GM19395 (cell line): Measurements from ENCODE around the gene VWC2L.

ENCODE experiments used
- ATAC-seq: cut with Tn5 transposase; IDR thresholded peaks from one replicate; pipeline ENCODE4 v1.9.1; 2021; ENCODE audit warnings: mild to moderate bottlenecking, moderate library complexity; ENCODE audit not compliant: unreplicated experiment

Gene VWC2L

DNA sequence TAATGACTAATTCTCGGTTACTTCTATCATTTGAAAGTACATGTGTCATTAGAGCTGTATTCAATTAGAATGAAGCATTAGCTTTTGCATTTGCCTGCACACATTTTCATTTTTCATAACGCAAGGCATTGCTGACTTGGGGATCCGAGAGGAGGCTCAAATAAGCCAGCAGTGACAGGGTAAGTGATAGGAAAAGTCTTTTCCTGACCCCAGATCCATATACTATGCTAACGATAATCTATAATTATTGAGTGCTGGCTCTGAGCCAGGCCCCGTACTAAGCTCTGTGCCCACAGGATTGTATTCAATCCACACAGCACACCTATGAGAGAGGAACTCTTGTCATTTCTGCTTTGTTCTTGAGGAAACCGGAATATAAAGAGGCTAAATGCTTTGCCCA, 168.2 kb downstream of the VWC2L start:
- ATAC-seq: no peak

DNA sequence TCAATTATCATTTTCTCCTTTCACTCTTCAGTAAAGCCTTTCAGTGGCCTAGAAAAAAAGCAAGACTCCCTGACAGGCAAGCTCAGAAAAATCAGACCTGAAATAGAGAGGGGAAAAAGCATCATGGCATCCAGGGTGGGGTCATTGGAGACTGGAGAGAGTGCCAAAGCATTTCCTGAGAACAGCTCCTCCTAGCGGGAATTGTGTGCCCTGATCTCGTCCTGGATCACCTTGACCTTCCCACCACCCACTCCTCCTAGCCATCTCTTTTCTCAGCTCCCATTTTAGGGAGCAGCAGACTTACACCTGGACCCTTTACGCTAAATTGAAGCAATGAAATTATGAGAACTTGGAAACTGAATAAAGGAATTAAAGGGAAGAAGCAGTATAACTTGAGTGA, 176.6 kb downstream of the VWC2L start:
- ATAC-seq: no peak

DNA sequence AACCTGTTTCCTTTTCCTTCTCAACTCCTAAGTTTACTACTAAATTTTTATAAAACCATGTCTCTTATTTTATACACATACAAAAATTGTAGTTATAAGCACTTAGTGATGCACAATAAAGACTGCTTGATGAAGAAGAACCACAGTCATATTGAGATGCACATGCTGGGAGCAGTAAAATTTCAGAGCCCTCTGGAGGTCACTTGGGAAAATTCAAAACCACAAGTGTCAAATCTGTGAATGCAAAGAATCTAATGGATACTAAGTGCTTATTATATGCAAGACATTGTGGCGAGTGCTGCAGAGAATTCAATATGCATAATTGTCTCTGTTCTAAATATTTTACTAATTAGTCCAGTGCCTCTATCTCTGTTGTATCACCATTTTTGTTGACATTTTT, 180.5 kb downstream of the VWC2L start:
- ATAC-seq: no peak

DNA sequence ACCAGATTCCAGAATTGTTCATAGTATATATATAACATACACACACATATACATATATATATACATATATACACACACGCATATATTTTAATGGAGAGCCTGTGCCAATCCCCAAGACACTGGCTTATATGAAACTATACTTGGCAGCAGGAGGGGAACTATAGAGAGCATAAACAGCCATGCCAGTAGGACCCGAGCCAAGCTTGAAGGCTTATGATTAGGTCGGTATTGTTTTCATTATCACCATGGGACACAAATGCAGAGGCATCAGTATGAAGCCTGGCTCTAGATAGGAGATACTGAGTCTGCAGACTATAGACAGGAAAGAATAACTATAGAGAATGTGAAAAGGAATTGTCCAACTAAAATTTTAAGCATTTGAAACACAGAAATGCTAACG, 181.2 kb downstream of the VWC2L start:
- no peak for ATAC-seq

DNA sequence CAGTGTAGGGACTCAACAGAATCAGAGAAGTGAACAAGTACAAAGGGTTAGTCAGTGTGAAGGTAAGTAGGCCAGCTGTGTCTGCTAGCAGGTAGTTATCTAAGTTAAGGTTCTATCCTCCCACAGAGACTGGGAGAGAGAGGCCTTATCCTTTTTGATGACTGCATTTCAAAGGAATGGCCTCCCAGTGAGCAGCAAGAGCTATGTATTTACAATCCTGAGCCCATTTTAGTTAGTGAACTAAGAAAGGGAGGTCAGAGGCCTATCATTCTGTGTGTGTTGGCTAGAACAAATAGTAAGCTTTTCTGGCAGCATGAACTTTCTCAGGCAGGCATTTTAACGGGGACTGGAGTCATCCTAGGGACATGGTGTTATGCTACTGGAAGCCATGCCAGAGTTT, 182.9 kb downstream of the VWC2L start:
- ATAC-seq: no peak

DNA sequence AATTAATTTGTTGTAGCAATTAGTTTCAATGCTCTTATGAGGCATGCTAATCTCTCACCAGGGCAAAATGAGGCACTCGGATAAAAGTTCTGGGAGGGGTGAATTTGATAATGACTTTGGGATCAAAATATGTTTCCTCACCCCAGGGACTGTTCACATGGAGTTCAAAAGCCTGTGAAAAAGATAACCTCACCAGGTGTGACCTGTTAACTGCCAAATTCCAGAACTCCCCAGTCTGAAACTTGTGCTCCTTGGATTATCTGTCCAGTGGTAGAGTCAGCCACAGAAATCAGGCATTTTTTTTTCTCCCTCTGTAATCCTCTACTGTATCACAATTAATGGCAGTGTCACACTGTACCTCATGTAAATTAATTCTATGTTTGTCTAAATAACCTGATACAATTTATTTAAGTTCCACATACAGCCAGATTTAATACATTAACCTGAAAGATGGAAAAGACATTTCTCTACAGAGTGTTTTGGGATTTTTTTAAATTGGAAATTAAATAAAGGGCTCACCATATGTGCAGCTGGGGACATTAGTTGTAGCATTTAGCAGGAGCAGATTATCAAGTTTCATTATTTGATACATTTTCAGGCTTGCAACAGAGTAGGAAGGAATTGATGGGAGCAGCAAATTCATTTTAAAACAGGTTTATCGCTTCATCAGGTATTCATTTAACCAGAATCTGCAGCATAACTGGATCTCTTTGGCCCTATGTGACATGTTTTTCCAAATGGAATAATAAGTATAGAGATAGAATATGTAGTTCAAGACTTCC, 191.2 kb downstream of the VWC2L start:
- no peak for ATAC-seq

DNA sequence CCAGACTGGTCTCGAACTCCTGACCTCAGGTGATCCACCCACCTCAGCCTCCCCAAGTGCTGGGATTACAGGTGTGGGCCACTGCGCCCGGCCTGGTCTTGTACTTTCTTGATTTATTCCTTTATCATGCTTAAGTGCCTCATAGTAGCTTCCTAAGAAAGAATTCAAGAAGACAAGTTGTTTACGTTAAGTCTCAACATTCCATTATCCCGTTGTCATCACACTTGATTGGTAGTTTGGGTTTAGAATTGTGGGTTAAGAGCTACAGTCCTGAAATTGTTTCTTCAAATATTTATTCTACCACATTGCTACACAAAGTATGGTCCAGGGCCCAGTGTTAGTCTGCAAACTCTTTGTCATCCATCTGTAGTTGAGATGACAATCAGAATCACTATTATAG, 194.0 kb downstream of the VWC2L start:
- no peak for ATAC-seq

DNA sequence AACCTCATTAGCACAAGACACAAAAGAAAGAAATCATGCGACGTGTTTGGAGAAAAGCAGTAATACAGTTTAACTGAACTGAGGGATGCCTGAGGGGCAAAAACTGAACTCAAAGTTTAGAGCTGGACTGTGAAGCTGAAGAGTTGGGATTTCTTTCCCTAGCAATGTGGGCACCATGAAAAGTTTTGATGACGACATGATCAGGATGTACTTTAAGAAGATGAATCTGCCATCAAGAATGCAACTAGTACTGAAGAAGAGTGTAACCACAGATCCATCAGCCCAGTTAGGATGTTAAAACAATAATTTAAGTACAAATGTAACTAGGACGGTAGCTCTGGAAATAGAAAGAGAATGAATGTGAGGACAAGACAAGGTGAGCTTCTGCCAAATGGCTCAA, 196.2 kb downstream of the VWC2L start:
- ATAC-seq: no peak

DNA sequence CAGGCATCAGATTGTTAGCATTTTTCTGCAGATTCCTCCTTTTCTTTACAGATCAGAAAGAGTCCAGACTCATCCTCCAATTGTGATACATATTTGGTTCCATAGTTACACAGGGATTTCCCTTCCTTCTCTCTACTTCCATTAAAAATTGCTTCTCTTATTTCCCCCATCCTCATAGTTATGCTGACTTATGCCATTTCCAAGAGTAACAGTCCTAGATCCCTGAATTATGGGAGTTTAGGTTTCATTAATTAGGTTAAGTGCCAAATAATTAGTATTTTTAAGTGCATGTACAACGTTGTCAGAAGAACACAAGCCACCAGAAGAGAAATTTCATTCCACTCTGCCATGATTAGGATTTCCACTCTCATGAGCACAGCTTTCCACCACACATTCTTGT, 200.2 kb downstream of the VWC2L start:
- ATAC-seq: no peak

DNA sequence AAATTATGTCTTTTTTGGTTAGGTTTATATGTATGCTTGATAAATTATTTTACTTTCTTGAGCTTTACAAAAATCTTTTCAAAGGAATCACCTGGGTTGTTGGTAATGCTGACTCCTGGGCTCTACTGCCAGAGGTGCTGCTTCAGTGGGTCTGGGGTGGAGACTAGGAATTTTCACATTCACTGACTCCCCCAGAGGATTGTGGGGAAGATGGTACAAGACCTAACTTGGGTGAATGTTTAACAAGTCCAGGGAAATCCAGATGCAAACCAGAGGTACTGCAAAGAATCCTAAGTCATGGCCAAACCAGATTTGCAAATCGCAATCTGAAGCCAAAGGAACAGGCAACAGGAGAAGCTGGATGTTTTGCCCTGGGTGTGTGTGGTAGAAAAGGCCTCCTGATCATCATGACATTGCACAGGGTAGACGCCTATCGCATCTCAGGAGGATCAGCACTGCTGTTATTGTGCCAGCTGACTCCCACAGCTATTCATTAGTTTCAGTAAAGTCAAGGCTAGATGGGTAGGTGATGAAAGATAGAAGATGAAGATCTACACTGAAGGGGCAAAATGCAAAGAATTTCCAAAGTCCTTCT, 213.4 kb downstream of the VWC2L start:
- no peak for ATAC-seq

DNA sequence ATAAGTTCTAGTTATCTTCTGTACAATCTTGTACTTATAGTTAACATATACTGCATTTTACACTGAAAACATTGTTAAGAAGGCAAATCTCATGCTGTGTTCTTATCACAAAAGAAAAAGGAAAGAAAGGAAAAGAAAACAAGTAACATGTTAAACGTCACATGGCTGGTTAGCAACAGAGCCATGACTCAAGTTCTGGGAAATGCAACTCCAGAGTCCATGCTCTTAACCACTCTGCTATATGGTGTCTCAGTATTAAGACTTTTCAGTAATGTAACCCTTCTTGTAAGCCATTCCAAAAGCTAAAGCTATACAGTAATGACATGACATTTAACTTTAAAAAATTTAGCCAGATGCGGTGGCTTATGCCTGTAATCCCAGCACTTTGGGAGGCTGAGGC, 217.2 kb downstream of the VWC2L start:
- ATAC-seq: no peak
